HEK293 (cell line): Measurements from ENCODE around the gene YPEL4.

Experiments
- GLIS2 ChIP-seq: fragments of 450-650 bp; formaldehyde crosslinking; IDR thresholded peaks from 2 replicates; pipeline ENCODE4 v1.5.1; 2016; ENCODE audit warnings: missing biosample characterization, missing genetic modification characterization
- PATZ1 ChIP-seq: fragments of 450-650 bp; formaldehyde crosslinking; IDR thresholded peaks from 2 replicates; pipeline ENCODE4 v1.5.1; 2016; ENCODE audit warnings: missing biosample characterization, missing genetic modification characterization
- PRDM1 ChIP-seq: fragments of 450-650 bp; formaldehyde crosslinking; IDR thresholded peaks from 2 replicates; pipeline ENCODE4; 2016; ENCODE audit warnings: missing biosample characterization, missing genetic modification characterization
- RBAK ChIP-seq: fragments of 450-650 bp; formaldehyde crosslinking; IDR thresholded peaks from 2 replicates; pipeline ENCODE4 v1.5.1; 2016; ENCODE audit warnings: missing biosample characterization, missing genetic modification characterization
- SP2 ChIP-seq: fragments of 450-650 bp; formaldehyde crosslinking; IDR thresholded peaks from 2 replicates; pipeline ENCODE4 v1.5.1; 2016; ENCODE audit warnings: missing biosample characterization, missing genetic modification characterization
- SP7 ChIP-seq: fragments of 450-650 bp; formaldehyde crosslinking; IDR thresholded peaks from 2 replicates; pipeline ENCODE4 v1.5.1; 2016; ENCODE audit warnings: missing biosample characterization, missing genetic modification characterization
- ZBTB8A ChIP-seq: fragments of 450-650 bp; formaldehyde crosslinking; IDR thresholded peaks from 2 replicates; pipeline ENCODE4 v1.5.1; 2016; ENCODE audit warnings: missing biosample characterization, missing genetic modification characterization
- ZEB2 ChIP-seq: fragments of 450-650 bp; formaldehyde crosslinking; IDR thresholded peaks from 2 replicates; pipeline ENCODE4 v1.5.1; 2016; ENCODE audit warnings: missing biosample characterization, missing genetic modification characterization
- ZFHX2 ChIP-seq: fragments of 450-650 bp; formaldehyde crosslinking; conservative IDR thresholded peaks from 2 replicates; pipeline ENCODE4 v1.5.1; 2016; ENCODE audit warnings: missing biosample characterization, missing genetic modification characterization
- ZFP69B ChIP-seq: fragments of 450-650 bp; formaldehyde crosslinking; IDR thresholded peaks from 2 replicates; pipeline ENCODE4 v1.5.1; 2016; ENCODE audit warnings: missing biosample characterization, missing genetic modification characterization
- ZNF16 ChIP-seq: fragments of 450-650 bp; formaldehyde crosslinking; IDR thresholded peaks from 2 replicates; pipeline ENCODE4 v1.5.1; 2016; ENCODE audit warnings: low read depth, missing biosample characterization, missing genetic modification characterization
- ZNF19 ChIP-seq: fragments of 450-650 bp; formaldehyde crosslinking; IDR thresholded peaks from 2 replicates; pipeline ENCODE4; 2016; ENCODE audit warnings: missing biosample characterization, missing genetic modification characterization, low read depth
- ZNF26 ChIP-seq: fragments of 450-650 bp; formaldehyde crosslinking; IDR thresholded peaks from 2 replicates; pipeline ENCODE4 v1.5.1; 2016; ENCODE audit warnings: missing biosample characterization, missing genetic modification characterization
- ZNF302 ChIP-seq: fragments of 450-650 bp; formaldehyde crosslinking; IDR thresholded peaks from 2 replicates; pipeline ENCODE4 v1.5.1; 2016; ENCODE audit warnings: missing biosample characterization, missing genetic modification characterization, low read depth
- ZNF324 ChIP-seq: fragments of 450-650 bp; formaldehyde crosslinking; IDR thresholded peaks from 2 replicates; pipeline ENCODE4 v1.5.1; 2016; ENCODE audit warnings: missing biosample characterization, missing genetic modification characterization
- ZNF416 ChIP-seq: fragments of 450-650 bp; formaldehyde crosslinking; IDR thresholded peaks from 2 replicates; pipeline ENCODE4 v1.5.1; 2016; ENCODE audit warnings: missing biosample characterization, missing genetic modification characterization
- ZNF423 ChIP-seq: fragments of 450-650 bp; formaldehyde crosslinking; IDR thresholded peaks from 2 replicates; pipeline ENCODE4 v1.5.1; 2016; ENCODE audit warnings: missing biosample characterization, missing genetic modification characterization
- ZNF426 ChIP-seq: fragments of 450-650 bp; formaldehyde crosslinking; IDR thresholded peaks from 2 replicates; pipeline ENCODE4 v1.5.1; 2017; ENCODE audit warnings: missing biosample characterization, missing genetic modification characterization, mild to moderate bottlenecking, inconsistent platforms, moderate library complexity
- ZNF501 ChIP-seq: fragments of 450-650 bp; formaldehyde crosslinking; IDR thresholded peaks from 2 replicates; pipeline ENCODE4 v1.5.1; 2016; ENCODE audit warnings: missing biosample characterization, missing genetic modification characterization
- ZNF521 ChIP-seq: fragments of 450-650 bp; formaldehyde crosslinking; IDR thresholded peaks from 2 replicates; pipeline ENCODE4 v1.5.1; 2017; ENCODE audit warnings: missing biosample characterization, mild to moderate bottlenecking, missing genetic modification characterization
- ZNF529 ChIP-seq: fragments of 450-650 bp; formaldehyde crosslinking; IDR thresholded peaks from 2 replicates; pipeline ENCODE4 v1.5.1; 2017; ENCODE audit warnings: missing genetic modification characterization, missing biosample characterization; ENCODE audit not compliant: insufficient replicate concordance
- ZNF549 ChIP-seq: fragments of 450-650 bp; IDR thresholded peaks from 2 replicates; pipeline ENCODE4 v1.5.1; 2018; ENCODE audit warnings: missing biosample characterization, missing genetic modification characterization, mild to moderate bottlenecking, inconsistent platforms, moderate library complexity
- ZNF621 ChIP-seq: fragments of 450-650 bp; formaldehyde crosslinking; IDR thresholded peaks from 2 replicates; pipeline ENCODE4 v1.5.1; 2017; ENCODE audit warnings: missing biosample characterization, missing genetic modification characterization
- ZNF623 ChIP-seq: fragments of 450-650 bp; formaldehyde crosslinking; IDR thresholded peaks from 2 replicates; pipeline ENCODE4 v1.5.1; 2016; ENCODE audit warnings: missing biosample characterization, missing genetic modification characterization
- ZNF624 ChIP-seq: fragments of 450-650 bp; formaldehyde crosslinking; IDR thresholded peaks from 2 replicates; pipeline ENCODE4 v1.5.1; 2017; ENCODE audit warnings: missing biosample characterization, missing genetic modification characterization
- ZNF654 ChIP-seq: fragments of 450-650 bp; formaldehyde crosslinking; IDR thresholded peaks from 2 replicates; pipeline ENCODE4 v1.5.1; 2016; ENCODE audit warnings: low read depth, missing biosample characterization, missing genetic modification characterization
- ZNF658 ChIP-seq: fragments of 450-650 bp; formaldehyde crosslinking; IDR thresholded peaks from 2 replicates; pipeline ENCODE4; 2016; ENCODE audit warnings: missing biosample characterization, missing genetic modification characterization
- ZNF660 ChIP-seq: fragments of 450-650 bp; IDR thresholded peaks from 2 replicates; pipeline ENCODE4 v1.5.1; 2018; ENCODE audit warnings: missing biosample characterization, mild to moderate bottlenecking, missing genetic modification characterization
- ZNF664 ChIP-seq: fragments of 450-650 bp; formaldehyde crosslinking; IDR thresholded peaks from 2 replicates; pipeline ENCODE4 v1.5.1; 2016; ENCODE audit warnings: missing biosample characterization, missing genetic modification characterization
- ZNF677 ChIP-seq: fragments of 450-650 bp; IDR thresholded peaks from 2 replicates; pipeline ENCODE4 v1.5.0; 2018; ENCODE audit warnings: missing biosample characterization, mild to moderate bottlenecking, missing genetic modification characterization, moderate library complexity
- ZNF768 ChIP-seq: fragments of 450-650 bp; formaldehyde crosslinking; IDR thresholded peaks from 2 replicates; pipeline ENCODE4 v1.5.1; 2018; ENCODE audit warnings: missing biosample characterization, mild to moderate bottlenecking, missing genetic modification characterization
- ZNF777 ChIP-seq: fragments of 450-650 bp; formaldehyde crosslinking; IDR thresholded peaks from 2 replicates; pipeline ENCODE4 v1.5.1; 2017; ENCODE audit warnings: missing biosample characterization, missing genetic modification characterization, borderline replicate concordance
- ZXDB ChIP-seq: fragments of 450-650 bp; formaldehyde crosslinking; IDR thresholded peaks from 2 replicates; pipeline ENCODE4 v1.5.1; 2016; ENCODE audit warnings: missing biosample characterization, missing genetic modification characterization
- TF ChIP-seq, protein P1 (sequence below): fragments of 450-650 bp; formaldehyde crosslinking; IDR thresholded peaks from 2 replicates; pipeline ENCODE4 v1.5.1; 2016; ENCODE audit warnings: missing biosample characterization, missing genetic modification characterization
- TF ChIP-seq, protein P2 (sequence below): sonication (generic); formaldehyde crosslinking; IDR thresholded peaks from 2 replicates; pipeline ENCODE4 v1.8.1; 2022; ENCODE audit warnings: mild to moderate bottlenecking, moderate library complexity, missing genetic modification reagents

YPEL4 gene

GRCh38 chr11:57667736-57668433 is 18.2 kb upstream of the YPEL4 start, which contains the start of gene ZDHHC5 (continued):
- TF ChIP-seq ZNF416 (tag by site-specific recombination) (no peak), ZNF777 (tag by site-specific recombination) (no peak), PRDM1 (no peak), ZNF623 (tag by site-specific recombination) (no peak), ZFHX2 (tag by site-specific recombination) (peak; percentile 33; the same call in 1 of the 2 replicates), GLIS2 (tag by site-specific recombination) (no peak), ZNF501 (tag by site-specific recombination) (peak; percentile 49; the same call in 1 of the 2 replicates), ZNF324 (tag by site-specific recombination) (no peak), PATZ1 (peak; percentile 61; the same call in 1 of the 2 replicates), ZNF426 (tag by site-specific recombination) (no peak), ZNF660 (tag by site-specific recombination) (peak; percentile 74), ZNF549 (tag by site-specific recombination) (no peak), ZNF26 (no peak), ZNF423 (tag by site-specific recombination) (no peak), ZEB2 (tag by site-specific recombination) (no peak), ZNF624 (tag by site-specific recombination) (no peak), ZNF529 (tag by site-specific recombination) (no peak), ZNF677 (tag by site-specific recombination) (no peak), ZFP69B (tag by site-specific recombination) (peak; percentile 47; the same call in 1 of the 2 replicates), RBAK (tag by site-specific recombination) (no peak), ZNF16 (tag by site-specific recombination) (no peak), ZNF768 (tag by site-specific recombination) (no peak; the same call in 1 of the 2 replicates), SP7 (tag by site-specific recombination) (peak; percentile 38; the same call in 1 of the 2 replicates), ZBTB8A (tag by site-specific recombination) (no peak), ZNF19 (tag by site-specific recombination) (no peak), ZNF654 (tag by site-specific recombination) (no peak), ZNF658 (tag by site-specific recombination) (no peak), ZNF621 (tag by site-specific recombination) (no peak), ZNF664 (no peak), ZXDB (tag by site-specific recombination) (no peak), ZNF521 (no peak), SP2 (peak; percentile 81), ZNF302 (tag by site-specific recombination) (no peak)
- TF ChIP-seq, protein P1, sequence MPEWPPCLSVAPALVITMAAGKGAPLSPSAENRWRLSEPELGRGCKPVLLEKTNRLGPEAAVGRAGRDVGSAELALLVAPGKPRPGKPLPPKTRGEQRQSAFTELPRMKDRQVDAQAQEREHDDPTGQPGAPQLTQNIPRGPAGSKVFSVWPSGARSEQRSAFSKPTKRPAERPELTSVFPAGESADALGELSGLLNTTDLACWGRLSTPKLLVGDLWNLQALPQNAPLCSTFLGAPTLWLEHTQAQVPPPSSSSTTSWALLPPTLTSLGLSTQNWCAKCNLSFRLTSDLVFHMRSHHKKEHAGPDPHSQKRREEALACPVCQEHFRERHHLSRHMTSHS (tag by site-specific recombination) = no peak
- TF ChIP-seq, protein P2, sequence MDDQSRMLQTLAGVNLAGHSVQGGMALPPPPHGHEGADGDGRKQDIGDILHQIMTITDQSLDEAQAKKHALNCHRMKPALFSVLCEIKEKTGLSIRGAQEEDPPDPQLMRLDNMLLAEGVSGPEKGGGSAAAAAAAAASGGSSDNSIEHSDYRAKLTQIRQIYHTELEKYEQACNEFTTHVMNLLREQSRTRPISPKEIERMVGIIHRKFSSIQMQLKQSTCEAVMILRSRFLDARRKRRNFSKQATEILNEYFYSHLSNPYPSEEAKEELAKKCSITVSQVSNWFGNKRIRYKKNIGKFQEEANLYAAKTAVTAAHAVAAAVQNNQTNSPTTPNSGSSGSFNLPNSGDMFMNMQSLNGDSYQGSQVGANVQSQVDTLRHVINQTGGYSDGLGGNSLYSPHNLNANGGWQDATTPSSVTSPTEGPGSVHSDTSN (CRISPR knock-in tag) = peak; percentile 55; the same call in 1 of the 2 replicates
